Nucleus accumbens (tissue), 56 donors: ENCODE results near the gene EFCC1.

ENCODE experiments used
- DNase-seq, 56 donors: peaks; one replicate each; lab custom pipeline; 2025; lab: John Stamatoyannopoulos, UW

The EFCC1 gene

GRCh38 chr3:128994173-128994512, 7.0 kb upstream of the EFCC1 start:
- DNase-seq, result no peak

DNA sequence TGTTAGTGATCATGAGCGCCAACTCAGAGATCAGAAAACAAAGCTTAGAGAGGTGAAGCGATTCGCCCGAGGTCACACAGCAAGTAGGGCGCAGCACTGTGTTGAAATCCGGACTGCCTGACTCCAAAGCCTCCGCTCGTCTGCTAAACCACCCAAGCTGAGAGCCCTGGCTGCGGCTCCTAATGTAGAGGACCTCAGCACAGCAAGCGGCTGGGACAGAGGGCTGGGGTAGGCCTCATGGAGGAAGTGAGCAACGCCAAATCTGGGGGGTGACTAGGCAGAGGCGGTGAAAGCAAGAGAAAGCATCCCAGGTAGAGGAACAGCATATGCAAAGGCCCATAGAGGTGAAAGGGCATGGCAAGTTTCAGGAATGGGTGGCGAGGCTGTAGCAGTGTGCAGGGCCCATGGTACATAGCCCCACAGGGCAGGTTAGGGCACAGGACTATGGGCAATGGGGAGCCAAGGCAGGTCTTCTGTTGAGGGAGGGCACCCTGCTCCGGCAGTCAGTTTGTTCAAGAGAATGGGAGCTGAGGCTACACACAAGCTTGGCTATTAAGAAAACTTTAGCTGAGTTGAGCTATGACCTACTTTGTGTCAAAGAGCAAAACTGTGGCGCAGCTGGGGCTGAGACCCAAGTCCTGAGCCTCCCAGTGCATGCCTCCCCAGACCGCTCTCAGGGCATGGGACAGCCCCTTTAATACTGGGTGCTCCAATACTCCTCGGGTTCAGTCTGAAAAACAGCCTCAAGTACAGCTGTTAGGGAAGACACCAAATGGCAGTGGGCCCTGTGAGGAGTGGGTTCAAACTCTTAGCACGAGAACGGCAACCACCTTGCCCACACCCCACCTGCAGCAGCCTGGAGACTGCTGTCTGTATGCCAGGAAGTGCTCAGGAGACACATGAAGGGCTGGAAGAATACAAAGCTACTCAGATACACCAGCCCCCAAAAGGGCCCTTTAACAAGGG, 6.2 kb upstream of the EFCC1 start:
- no peak for DNase-seq

DNA sequence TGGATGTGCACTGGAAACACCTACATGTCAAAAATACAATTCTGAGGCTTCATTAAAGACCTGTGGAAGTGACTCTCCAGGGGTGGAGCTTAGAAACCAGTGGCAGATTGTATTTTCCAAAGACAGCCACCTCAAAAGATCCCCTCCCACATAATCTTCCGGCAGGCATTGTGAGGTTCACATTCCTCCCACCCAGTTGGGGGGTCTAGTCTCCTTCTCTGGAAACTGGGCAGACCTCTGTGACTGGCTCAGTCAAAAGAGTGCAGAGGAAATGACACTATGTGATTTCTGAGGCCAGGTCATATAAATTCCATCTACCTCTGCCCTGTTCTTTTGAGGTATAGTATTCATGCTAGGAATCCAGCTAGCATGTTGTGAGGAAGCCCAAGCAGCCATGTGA, 5.4 kb upstream of the EFCC1 start:
- no peak for DNase-seq

GRCh38 chr3:128996200-128996599, 4.9 kb upstream of the EFCC1 start:
- no peak for DNase-seq

- no peak for DNase-seq
These were observed 4.4 kb upstream of the EFCC1 start for GRCh38 chr3:128996726-128997125.

DNA sequence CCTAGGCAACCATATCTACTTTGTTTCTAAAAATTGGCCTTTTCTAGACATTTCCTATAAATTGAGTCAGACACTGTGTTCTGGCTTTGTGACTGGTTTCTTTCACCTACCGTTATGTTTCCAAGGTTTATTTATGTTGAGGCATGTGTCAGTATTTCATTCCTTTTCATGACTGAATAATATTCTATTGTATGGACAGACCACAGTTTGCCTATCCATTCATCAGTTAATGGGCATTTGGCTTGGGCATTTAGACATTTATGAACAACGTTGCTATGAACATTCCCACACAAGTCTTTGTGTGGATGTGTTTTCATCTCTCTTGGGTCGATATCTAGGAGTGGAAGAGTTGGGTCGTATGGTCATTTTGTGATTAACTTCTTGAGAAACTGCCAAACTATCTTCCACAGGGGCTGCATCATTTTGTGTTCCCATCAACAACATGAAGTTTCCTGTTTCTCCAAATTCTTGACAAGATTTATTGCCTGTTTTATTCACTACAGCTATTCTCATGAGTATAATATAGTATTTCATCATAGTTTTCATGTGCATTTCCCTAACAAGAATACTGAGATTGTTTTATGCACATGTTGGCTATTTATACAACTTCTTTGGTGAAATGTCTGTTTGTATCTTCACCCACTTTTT, 3.5 kb upstream of the EFCC1 start:
- no peak for DNase-seq

- no peak for DNase-seq
These were observed 2.5 kb upstream of the EFCC1 start for GRCh38 chr3:128998561-128998960.

DNA sequence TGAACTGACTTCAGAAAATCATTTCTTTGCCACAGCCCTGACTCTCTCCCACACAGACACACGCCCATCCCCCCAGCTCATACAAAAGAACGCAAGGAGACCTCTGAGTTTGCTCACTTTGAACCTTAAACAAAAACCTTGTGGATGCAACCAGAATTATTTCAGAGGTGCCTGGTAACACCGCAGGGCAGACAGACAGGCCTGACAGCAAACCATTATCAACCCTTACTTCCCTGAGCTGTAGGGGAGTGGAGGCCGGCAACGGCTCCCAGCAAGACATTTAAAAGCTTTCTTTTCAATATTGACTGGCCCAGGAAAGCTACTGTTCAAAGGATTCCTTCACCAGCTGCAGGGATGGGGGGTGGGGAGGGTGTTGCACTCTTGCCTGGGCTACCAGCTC, 2.0 kb upstream of the EFCC1 start:
- no peak for DNase-seq

GRCh38 chr3:129000742-129001100, 383 bp upstream of the EFCC1 start:
- no peak for DNase-seq

- DNase-seq, result no peak
These were observed 885 bp downstream of the EFCC1 start for GRCh38 chr3:129001806-129002572.

DNA sequence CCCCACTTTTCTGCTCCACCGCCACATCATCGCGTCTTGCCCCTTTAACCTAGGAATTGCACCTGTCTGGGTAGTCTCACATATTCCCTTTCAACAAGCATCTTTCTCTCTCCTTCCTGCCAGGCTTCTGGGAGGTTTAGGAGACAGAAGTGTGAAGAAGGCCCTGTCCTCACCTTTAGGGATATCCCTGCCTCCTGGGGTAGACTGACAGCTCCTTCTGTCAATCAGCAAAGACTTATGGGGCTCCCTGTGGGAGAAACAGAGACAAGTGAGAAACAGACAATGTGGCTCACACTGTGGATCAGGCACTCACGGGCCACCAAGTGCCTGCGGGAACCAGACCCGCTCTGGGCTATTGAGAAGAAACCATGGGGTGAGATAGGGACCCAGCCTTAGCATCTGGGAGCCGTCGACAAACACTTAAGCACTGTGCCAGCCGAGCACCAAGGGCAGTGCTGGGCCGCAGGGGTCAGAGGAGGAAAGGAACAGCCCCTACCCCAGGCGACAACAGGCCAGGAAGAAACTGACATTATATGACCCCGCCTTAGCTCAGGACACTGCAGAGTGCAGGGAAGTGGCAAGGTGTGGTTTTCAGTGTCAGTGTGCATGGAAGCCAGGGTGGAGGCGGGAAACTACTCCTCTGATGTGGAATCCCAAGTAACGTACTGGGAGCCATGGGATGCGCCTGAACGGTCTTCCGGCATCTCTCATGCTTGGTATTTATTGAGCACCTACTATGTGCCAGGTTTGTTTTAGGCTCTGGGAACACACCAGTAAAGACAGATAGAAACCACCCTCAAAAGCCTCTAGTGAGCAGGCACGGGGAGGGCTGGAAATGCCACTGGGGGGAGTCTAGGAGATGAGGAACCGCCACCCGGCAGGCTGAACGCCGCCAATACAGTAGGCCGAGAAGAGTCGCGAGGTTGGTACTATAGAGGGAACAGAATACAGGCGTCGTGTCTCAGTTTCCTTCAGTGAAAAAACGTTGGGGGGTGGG, 1.8 kb downstream of the EFCC1 start:
- no peak for DNase-seq

DNA sequence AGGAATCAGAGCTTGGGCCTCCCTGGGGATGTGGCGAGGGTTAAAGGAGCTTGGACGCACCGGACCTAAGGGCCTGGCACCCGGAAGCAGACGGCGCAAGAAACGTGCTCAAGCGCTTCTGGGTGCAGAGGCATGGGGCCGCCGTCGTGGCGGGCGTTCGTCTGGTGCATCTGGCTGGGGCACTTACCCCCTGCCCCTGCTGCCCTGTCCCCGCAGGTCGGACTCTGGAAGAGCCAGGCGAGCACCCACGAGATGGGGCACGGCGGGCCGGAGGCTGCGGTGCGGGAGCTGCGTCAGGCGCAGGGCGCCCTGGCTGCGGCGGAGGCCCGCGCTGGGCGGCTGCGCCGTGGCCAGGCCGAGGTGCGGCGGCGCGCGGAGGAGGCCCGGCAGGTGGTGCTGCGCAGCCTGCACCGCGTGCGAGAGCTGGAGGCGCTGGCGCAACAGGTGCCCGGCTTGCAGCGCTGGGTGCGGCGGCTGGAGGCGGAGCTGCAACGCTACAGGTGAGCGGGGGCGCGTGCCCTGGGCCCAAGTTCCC, 2.5 kb downstream of the EFCC1 start:
- DNase-seq, result peak in 5 of 56 donors; percentile 7 to 54 (median 21)

DNA sequence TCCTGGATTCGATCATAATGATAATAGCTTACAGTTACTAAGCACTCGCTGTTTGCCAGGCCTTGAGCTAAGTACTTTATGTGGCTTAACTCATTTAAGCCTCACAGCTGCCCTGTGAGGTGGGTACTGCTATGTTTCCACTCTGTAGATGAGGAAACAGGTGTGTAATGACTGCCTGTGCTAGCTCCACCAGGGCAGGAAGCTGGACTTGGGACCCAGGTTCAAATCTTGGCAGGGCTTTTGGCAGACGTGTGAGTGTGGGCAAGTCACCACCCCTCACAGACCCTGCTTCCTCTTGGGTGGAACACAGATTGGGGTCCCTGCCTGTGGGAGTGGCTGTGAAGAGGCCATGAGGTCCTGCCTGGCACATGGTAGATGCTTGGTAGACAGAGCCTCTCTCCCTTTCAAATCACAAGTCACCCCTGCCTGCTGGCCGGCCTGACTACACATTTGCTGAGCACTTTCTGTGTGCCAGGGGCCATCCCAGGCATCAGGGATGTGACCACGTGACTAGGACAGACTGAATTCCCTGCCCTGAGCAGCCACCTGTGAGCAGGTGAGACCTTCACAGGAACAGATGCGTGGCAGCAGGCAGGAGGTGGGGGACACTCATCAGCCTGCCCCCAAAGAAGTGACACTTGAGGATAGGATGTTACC, 3.7 kb downstream of the EFCC1 start:
- no peak for DNase-seq

- DNase-seq, result no peak
These were observed 4.6 kb downstream of the EFCC1 start for GRCh38 chr3:129005526-129006303.

- no peak for DNase-seq
These were observed 5.8 kb downstream of the EFCC1 start for GRCh38 chr3:129006864-129007263.

- no peak for DNase-seq
These were observed 6.7 kb downstream of the EFCC1 start for GRCh38 chr3:129007792-129008191.

DNA sequence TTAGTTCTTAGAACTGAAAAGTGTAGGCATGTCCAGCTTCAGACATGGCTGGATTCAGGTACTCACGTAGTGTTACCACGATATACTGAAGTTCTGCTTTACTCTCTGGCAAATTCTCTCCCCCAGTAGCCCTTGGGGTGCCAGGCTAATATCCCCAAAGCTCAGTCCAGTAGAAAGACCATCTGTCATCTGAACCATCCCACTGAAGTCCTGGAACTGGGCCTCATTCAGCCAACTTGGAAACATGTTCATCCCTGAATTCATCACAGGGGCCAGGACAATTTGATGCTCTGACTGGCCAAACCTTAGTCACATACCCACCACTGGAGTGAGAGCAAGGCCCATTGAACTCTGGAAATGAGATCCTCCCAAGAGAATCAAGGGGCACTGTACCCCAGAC, 8.2 kb downstream of the EFCC1 start:
- no peak for DNase-seq

- DNase-seq, result no peak
These were observed 9.3 kb downstream of the EFCC1 start for GRCh38 chr3:129010310-129010956.
